PC-9 (cell line): ENCODE measurements around the gene PRR35.

Experiments used
- EZH2 ChIP-seq: fragments of 200-600 bp; sonication (generic); IDR thresholded peaks from 2 replicates; pipeline ENCODE4 v1.8.0; 2017; ENCODE audit warnings: antibody characterized with exemption, low read depth
- TF ChIP-seq, protein P1 (sequence below): fragments of 200-600 bp; sonication (generic); conservative IDR thresholded peaks from 2 replicates; pipeline ENCODE4 v1.6.1; 2017; ENCODE audit warnings: mixed run types, antibody characterized with exemption, mild to moderate bottlenecking, moderate library complexity

DNA sequence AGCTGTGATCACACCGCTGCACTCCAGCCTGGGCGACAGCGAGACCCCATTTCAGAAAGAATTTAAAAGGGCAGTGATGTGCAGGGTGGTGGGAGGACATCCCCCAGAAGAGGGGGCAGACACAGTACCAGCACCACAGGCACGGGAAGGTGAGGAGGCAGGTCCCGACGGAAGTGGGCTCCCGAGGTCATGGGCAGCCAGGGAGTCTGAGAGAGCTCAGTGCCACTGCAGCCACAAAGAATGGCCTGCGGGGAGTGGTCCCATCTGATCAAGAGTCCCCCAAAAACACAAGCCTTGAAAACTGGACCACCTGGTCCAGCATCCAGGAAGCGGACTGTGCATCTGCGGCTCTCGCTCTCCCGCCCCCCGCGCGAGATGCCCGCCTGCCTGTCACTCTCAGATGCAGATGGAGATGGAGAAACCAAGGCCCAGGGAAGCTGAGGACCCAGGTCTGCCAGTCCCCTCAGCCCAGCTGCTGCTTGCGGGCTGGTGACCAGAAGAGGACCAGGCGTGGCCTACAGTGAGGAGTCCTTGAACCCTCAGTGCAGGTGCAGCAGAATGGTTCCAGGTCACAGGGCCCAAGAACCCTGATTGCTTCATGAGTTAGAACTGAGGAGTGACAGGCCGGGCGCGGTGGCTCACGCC lies 37.0 kb upstream of the PRR35 start:
- TF ChIP-seq, protein P1, sequence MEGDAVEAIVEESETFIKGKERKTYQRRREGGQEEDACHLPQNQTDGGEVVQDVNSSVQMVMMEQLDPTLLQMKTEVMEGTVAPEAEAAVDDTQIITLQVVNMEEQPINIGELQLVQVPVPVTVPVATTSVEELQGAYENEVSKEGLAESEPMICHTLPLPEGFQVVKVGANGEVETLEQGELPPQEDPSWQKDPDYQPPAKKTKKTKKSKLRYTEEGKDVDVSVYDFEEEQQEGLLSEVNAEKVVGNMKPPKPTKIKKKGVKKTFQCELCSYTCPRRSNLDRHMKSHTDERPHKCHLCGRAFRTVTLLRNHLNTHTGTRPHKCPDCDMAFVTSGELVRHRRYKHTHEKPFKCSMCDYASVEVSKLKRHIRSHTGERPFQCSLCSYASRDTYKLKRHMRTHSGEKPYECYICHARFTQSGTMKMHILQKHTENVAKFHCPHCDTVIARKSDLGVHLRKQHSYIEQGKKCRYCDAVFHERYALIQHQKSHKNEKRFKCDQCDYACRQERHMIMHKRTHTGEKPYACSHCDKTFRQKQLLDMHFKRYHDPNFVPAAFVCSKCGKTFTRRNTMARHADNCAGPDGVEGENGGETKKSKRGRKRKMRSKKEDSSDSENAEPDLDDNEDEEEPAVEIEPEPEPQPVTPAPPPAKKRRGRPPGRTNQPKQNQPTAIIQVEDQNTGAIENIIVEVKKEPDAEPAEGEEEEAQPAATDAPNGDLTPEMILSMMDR: no peak
- TF ChIP-seq EZH2: no peak
